Trophoblast cell (in vitro differentiated cells and primary cell): ENCODE measurements around the gene CTSW.
"Not testable (repeated sequence)": the region's sequence is repeated elsewhere in the genome, so short reads cannot be mapped to it uniquely, and the experiment has no call there.

ENCODE experiments used
- DNase-seq, 2 donors: peaks; one replicate each; pipeline ENCODE4 v3.0.0-alpha.2; 2016
- H2AFZ ChIP-seq: 2 replicates; pipeline ENCODE4 v1.6.1; 2013; ENCODE audit warnings: low read length, moderate library complexity, mild to moderate bottlenecking; ENCODE audit not compliant: insufficient read depth, poor library complexity
- H2AK5ac ChIP-seq: 2 replicates; pipeline ENCODE4 v1.6.1; 2013; ENCODE audit warnings: mild to moderate bottlenecking, low read length
- H2BK120ac ChIP-seq: 2 replicates; pipeline ENCODE4 v1.6.1; 2013; ENCODE audit warnings: low read length, mild to moderate bottlenecking, moderate library complexity; ENCODE audit not compliant: insufficient read depth, poor library complexity
- H2BK12ac ChIP-seq: 2 replicates; pipeline ENCODE4 v1.6.1; 2013; ENCODE audit warnings: mild to moderate bottlenecking, low read length, moderate library complexity
- H2BK5ac ChIP-seq: 2 replicates; pipeline ENCODE4 v1.6.1; 2013; ENCODE audit warnings: low read length, low read depth, moderate library complexity, mild to moderate bottlenecking; ENCODE audit not compliant: poor library complexity
- H3K14ac ChIP-seq: 2 replicates; pipeline ENCODE4 v1.6.1; 2013; ENCODE audit warnings: mild to moderate bottlenecking, low read length
- H3K18ac ChIP-seq: 2 replicates; pipeline ENCODE4 v1.6.1; 2013; ENCODE audit warnings: mild to moderate bottlenecking, low read length
- H3K23ac ChIP-seq: 2 replicates; pipeline ENCODE4 v1.6.1; 2013; ENCODE audit warnings: low read length
- H3K27ac ChIP-seq: 2 replicates; pipeline ENCODE4 v1.5.1; 2013; ENCODE audit warnings: low read depth, mild to moderate bottlenecking, inconsistent platforms, low read length, moderate library complexity
- H3K27me3 ChIP-seq: 2 replicates; pipeline ENCODE4 v1.6.1; 2013; ENCODE audit warnings: inconsistent platforms, mild to moderate bottlenecking, low read length, moderate library complexity; ENCODE audit not compliant: insufficient read depth
- H3K36me3 ChIP-seq, 2 experiments: 1 replicate in 1 of 2; 2 replicates in 1 of 2; pipeline ENCODE4 v1.6.1; 2013; ENCODE audit warnings: low read length in 2 of 2, mild to moderate bottlenecking in 2 of 2, moderate library complexity in 1 of 2; ENCODE audit not compliant: insufficient read depth in 2 of 2, control insufficient read depth in 1 of 2
- H3K4ac ChIP-seq: 2 replicates; pipeline ENCODE4 v1.6.1; 2013; ENCODE audit warnings: low read depth, mild to moderate bottlenecking, low read length, moderate library complexity
- H3K4me1 ChIP-seq, 2 experiments: 1 replicate in 1 of 2; 2 replicates in 1 of 2; pipeline ENCODE4 v1.6.1; 2013; ENCODE audit warnings: low read length in 2 of 2, mild to moderate bottlenecking in 2 of 2, moderate library complexity in 1 of 2; ENCODE audit not compliant: insufficient read depth in 2 of 2, control insufficient read depth in 1 of 2
- H3K4me2 ChIP-seq: 2 replicates; pipeline ENCODE4 v1.6.1; 2013; ENCODE audit warnings: inconsistent platforms, mild to moderate bottlenecking, low read length, moderate library complexity
- H3K4me3 ChIP-seq: 2 replicates; pipeline ENCODE4 v1.5.1; 2013; ENCODE audit warnings: mild to moderate bottlenecking, low read depth, low read length, inconsistent platforms
- H3K79me1 ChIP-seq: one replicate; pipeline ENCODE4 v1.6.1; 2013; ENCODE audit warnings: low read length
- H3K79me2 ChIP-seq: 2 replicates; pipeline ENCODE4 v1.6.1; 2013; ENCODE audit warnings: low read length, mild to moderate bottlenecking; ENCODE audit not compliant: control insufficient read depth, insufficient read depth, poor library complexity
- H3K9ac ChIP-seq: 2 replicates; pipeline ENCODE4 v1.6.1; 2013; ENCODE audit warnings: mild to moderate bottlenecking, low read length
- H3K9me3 ChIP-seq: 2 replicates; pipeline ENCODE4 v1.6.1; 2013; ENCODE audit warnings: low read depth, mild to moderate bottlenecking, control low read depth, inconsistent platforms, low read length; ENCODE audit not compliant: insufficient read depth
- H4K12ac ChIP-seq: 2 replicates; pipeline ENCODE4 v1.6.1; 2013; ENCODE audit warnings: low read depth, mild to moderate bottlenecking, low read length, moderate library complexity
- H4K8ac ChIP-seq: 2 replicates; pipeline ENCODE4 v1.6.1; 2013; ENCODE audit warnings: low read depth, mild to moderate bottlenecking, low read length, moderate library complexity
- H4K91ac ChIP-seq: one replicate; pipeline ENCODE4 v1.6.1; 2013; ENCODE audit warnings: low read depth, mild to moderate bottlenecking, low read length, moderate library complexity
- WGBS: extraction: QIAGEN DNeasy Blood & Tissue Kit; methylation state at CpG from one replicate; pipeline ENCODE4 v1.1.7; 2013; ENCODE audit warnings: missing lambda C conversion rate; ENCODE audit not compliant: insufficient read length, insufficient coverage; ENCODE audit errors: extremely low coverage; 5-methylcytosine and 5-hydroxymethylcytosine counted together

CTSW gene

DNA sequence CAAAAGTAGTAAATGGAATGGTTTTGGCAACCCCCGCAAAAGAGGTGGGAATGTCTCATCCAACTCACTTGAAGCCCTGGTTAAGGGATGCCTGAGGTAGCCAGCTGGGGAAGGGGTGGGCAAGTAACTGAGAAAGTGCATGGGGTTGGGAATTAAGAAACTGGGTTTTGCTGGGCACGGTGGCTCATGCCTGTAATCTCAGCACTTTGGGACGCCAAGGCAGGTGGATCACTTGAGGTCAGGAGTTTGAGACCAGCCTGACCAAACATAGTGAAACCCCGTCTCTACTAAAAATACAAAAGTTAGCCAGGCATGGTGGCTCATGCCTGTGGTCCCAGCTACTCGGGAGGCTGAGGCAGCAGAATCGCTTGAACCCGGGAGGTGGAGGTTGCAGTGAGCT is 30.9 kb upstream of the CTSW start:
- H3K27ac ChIP-seq, H3K23ac ChIP-seq, H3K4me2 ChIP-seq, H3K79me1 ChIP-seq, H2AK5ac ChIP-seq, H3K27me3 ChIP-seq, DNase-seq, H3K18ac ChIP-seq, H3K9me3 ChIP-seq, H2BK5ac ChIP-seq, H4K12ac ChIP-seq, H3K4me3 ChIP-seq, H3K79me2 ChIP-seq, H3K14ac ChIP-seq, H3K9ac ChIP-seq, H2BK12ac ChIP-seq, H2BK120ac ChIP-seq, H4K8ac ChIP-seq, H2AFZ ChIP-seq, H3K4ac ChIP-seq, H3K4me1 ChIP-seq, H4K91ac ChIP-seq: not testable (repeated sequence)
- no CpG with 5 or more reads among the region's 7 CpGs for WGBS
- H3K36me3 ChIP-seq, result peaks cover 23 to 28% of the 10 kb centered on the region in 2 experiments

DNA sequence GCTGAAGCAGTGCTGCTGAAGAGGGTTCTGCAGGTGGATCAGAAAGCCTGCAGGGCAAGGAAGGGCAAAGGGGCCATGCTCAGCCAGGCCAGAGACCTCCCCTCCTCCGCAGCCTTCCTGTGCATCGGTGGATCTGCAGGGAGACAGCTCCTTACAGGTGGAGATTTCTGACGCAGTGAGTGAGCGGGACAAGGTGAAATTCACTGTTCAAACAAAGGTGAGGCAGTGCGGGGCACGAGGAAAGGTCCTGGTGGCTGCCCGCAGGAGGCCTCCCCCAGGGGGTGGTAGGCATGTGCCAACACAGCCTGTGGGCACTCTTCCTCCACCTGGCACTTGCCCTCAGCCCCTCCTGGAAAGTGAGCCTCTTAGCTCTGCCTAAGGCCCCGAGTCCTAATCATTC is 30.3 kb upstream of the CTSW start:
- no CpG with 5 or more reads among the region's 8 CpGs for WGBS
- Histone ChIP-seq H3K4me3 (no peak overlapping the region), H3K27me3 (no peaks in the 10 kb centered on the region), H3K36me3 (peaks cover 30 to 35% of the 10 kb centered on the region in 2 experiments), H3K18ac (no peak overlapping the region), H3K79me2 (no peaks in the 10 kb centered on the region), H2BK5ac (no peak overlapping the region), H3K9ac (no peak overlapping the region), H2BK120ac (no peak overlapping the region), H3K23ac (no peak overlapping the region), H4K91ac (no peak overlapping the region), H3K9me3 (peaks cover 6% of the 10 kb centered on the region), H4K12ac (no peak overlapping the region), H3K4me2 (no peak overlapping the region), H3K4me1 (no peaks in the 10 kb centered on the region), H2AK5ac (no peak overlapping the region), H3K4ac (no peak overlapping the region), H2AFZ (no peak overlapping the region), H3K14ac (no peak overlapping the region), H3K27ac (no peak overlapping the region), H3K79me1 (no peaks in the 10 kb centered on the region), H4K8ac (no peak overlapping the region), H2BK12ac (no peak overlapping the region)
- DNase-seq, result peak in 1 of 2 donors; percentile 38

DNA sequence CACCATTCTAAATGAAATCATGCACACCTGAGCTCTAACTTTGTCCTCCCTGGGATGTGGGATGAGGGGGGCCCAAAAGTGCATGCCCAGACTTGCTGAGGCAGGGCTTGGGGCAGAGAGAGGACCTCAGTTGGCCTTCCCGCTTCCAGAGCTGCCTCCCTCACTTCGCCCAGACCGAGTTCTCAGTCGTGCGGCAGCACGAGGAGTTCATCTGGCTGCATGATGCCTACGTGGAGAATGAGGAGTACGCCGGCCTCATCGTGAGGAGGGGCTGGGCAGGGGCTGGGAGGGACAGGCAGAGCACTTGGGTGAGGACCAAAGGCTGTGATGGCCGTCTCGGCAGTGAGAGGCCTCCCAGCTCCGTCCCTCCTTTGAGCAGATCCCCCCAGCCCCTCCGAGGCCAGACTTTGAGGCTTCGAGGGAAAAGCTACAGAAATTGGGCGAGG is 29.8 kb upstream of the CTSW start:
- Histone ChIP-seq H4K8ac (no peak overlapping the region), H3K4me2 (no peak overlapping the region), H2BK12ac (no peak overlapping the region), H3K79me2 (no peaks in the 10 kb centered on the region), H3K27me3 (no peaks in the 10 kb centered on the region), H4K91ac (no peak overlapping the region), H3K4me1 (no peaks in the 10 kb centered on the region), H3K14ac (no peak overlapping the region), H2BK120ac (no peak overlapping the region), H3K18ac (no peak overlapping the region), H3K79me1 (no peaks in the 10 kb centered on the region), H3K23ac (no peak overlapping the region), H3K27ac (no peak overlapping the region), H3K9ac (no peak overlapping the region), H4K12ac (no peak overlapping the region), H2AFZ (no peak overlapping the region), H3K4ac (no peak overlapping the region), H2AK5ac (no peak overlapping the region), H3K9me3 (peaks cover 7% of the 10 kb centered on the region), H3K36me3 (peaks cover 34 to 39% of the 10 kb centered on the region in 2 experiments), H3K4me3 (no peak overlapping the region), H2BK5ac (no peak overlapping the region)
- no CpG with 5 or more reads among the region's 16 CpGs for WGBS
- no peak for DNase-seq

DNA sequence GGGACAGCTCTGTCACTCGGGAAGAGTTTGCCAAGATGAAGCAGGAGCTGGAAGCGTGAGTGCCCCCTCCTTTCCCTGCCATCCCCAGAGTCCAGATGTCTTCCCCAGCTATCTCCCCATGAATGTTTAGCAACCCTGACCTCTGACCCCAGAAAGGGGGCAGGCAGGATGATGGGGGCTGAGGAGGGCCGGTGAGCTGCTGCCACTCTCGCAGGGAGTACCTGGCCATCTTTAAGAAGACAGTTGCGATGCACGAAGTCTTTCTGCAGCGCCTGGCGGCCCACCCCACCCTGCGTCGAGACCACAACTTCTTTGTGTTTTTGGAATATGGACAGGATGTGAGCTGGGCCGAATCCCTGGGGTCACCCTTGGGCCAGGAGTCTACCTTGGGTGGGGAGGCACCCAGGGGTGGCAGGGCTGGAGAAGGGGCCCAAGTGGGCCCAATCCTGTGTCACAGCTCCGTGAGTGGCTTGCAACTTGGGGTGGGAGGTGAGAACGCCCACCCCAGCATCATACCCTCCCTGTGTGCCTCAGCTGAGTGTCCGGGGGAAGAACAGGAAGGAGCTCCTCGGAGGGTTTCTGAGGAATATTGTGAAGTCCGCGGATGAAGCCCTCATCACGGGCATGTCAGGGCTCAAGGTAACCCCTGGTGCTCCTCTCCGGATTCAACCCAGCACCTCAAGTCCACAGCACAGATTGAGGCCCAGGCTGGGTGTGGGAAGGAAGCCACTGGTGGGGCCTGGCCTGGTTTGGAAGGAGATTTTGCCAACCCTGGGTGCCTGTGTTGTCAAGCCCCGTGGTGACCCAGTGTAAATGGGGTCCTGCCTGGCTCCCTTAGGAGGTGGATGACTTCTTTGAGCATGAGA is 29.2 kb upstream of the CTSW start:
- Histone ChIP-seq H3K27me3 (no peaks in the 10 kb centered on the region), H2AK5ac (no peak overlapping the region), H3K23ac (no peak overlapping the region), H2BK12ac (no peak overlapping the region), H3K9ac (no peak overlapping the region), H3K4me1 (no peaks in the 10 kb centered on the region), H3K4ac (no peak overlapping the region), H4K91ac (no peak overlapping the region), H3K27ac (no peak overlapping the region), H3K36me3 (peaks cover 40 to 46% of the 10 kb centered on the region in 2 experiments), H2BK120ac (no peak overlapping the region), H3K4me3 (no peak overlapping the region), H3K4me2 (no peak overlapping the region), H3K79me1 (no peaks in the 10 kb centered on the region), H4K8ac (no peak overlapping the region), H3K14ac (no peak overlapping the region), H2BK5ac (no peak overlapping the region), H4K12ac (no peak overlapping the region), H3K18ac (no peak overlapping the region), H2AFZ (no peak overlapping the region), H3K9me3 (peaks cover 7% of the 10 kb centered on the region), H3K79me2 (no peaks in the 10 kb centered on the region)
- DNase-seq, result no peak
- no CpG with 5 or more reads among the region's 20 CpGs for WGBS
